GM21717 (cell line): ENCODE results near the gene ACAD9.
A peak's percentile ranks its signal among the peaks of the same experiment; 100 is the strongest.
"Not testable (repeated sequence)": the region's sequence is repeated elsewhere in the genome, so short reads cannot be mapped to it uniquely, and the experiment has no call there.

Experiments
- ATAC-seq: cut with Tn5 transposase; IDR thresholded peaks from one replicate; pipeline ENCODE4 v1.9.1; 2021; ENCODE audit warnings: mild to moderate bottlenecking, moderate library complexity; ENCODE audit not compliant: unreplicated experiment

The ACAD9 gene

GRCh38 chr3:128879125-128879969 lies at the start of gene ACAD9:
ACAD9 (plus strand) TSS chr3:128879620; CDS start chr3:128879692, 72 bp downstream.
- peak; percentile 73 for ATAC-seq

- not testable (repeated sequence) for ATAC-seq
Measured at GRCh38 chr3:128829925-128830625, 49.3 kb upstream of the ACAD9 start.

GRCh38 chr3:128830762-128831161 lies 48.7 kb upstream of the ACAD9 start:
- ATAC-seq: not testable (repeated sequence)

GRCh38 chr3:128832979-128833378 lies 46.4 kb upstream of the ACAD9 start:
- ATAC-seq: not testable (repeated sequence)

GRCh38 chr3:128835096-128835495 lies 44.3 kb upstream of the ACAD9 start:
- ATAC-seq: no peak

GRCh38 chr3:128841926-128842920 lies 37.2 kb upstream of the ACAD9 start:
- ATAC-seq: no peak

GRCh38 chr3:128844502-128844901 lies 34.9 kb upstream of the ACAD9 start:
- no peak for ATAC-seq

GRCh38 chr3:128845119-128845777 lies 34.2 kb upstream of the ACAD9 start:
- ATAC-seq: no peak

- ATAC-seq: peak; percentile 67
Measured at GRCh38 chr3:128845778-128846485, 33.5 kb upstream of the ACAD9 start.

GRCh38 chr3:128846486-128846891 lies 32.9 kb upstream of the ACAD9 start:
- ATAC-seq: no peak

GRCh38 chr3:128847666-128848370 lies 31.6 kb upstream of the ACAD9 start:
- no peak for ATAC-seq

- ATAC-seq: no peak
Measured at GRCh38 chr3:128848936-128849335, 30.5 kb upstream of the ACAD9 start.

- ATAC-seq: no peak
Measured at GRCh38 chr3:128849911-128850455, 29.4 kb upstream of the ACAD9 start.

GRCh38 chr3:128850544-128850943 lies 28.9 kb upstream of the ACAD9 start:
- ATAC-seq: no peak

- ATAC-seq: no peak
Measured at GRCh38 chr3:128851601-128852000, 27.8 kb upstream of the ACAD9 start.

GRCh38 chr3:128853826-128854225 lies 25.6 kb upstream of the ACAD9 start:
- no peak for ATAC-seq

GRCh38 chr3:128854475-128854874 lies 24.9 kb upstream of the ACAD9 start:
- no peak for ATAC-seq

- no peak for ATAC-seq
Measured at GRCh38 chr3:128855569-128855968, 23.9 kb upstream of the ACAD9 start.

GRCh38 chr3:128858167-128858566 lies 21.3 kb upstream of the ACAD9 start:
- no peak for ATAC-seq
